GM18951 (cell line): ENCODE data around the gene TAF4.
"Not testable (repeated sequence)": the region's sequence is repeated elsewhere in the genome, so short reads cannot be mapped to it uniquely, and the experiment has no call there.

ENCODE experiments used
- POLR2A ChIP-seq: IDR thresholded peaks from 4 replicates; pipeline ENCODE4 v1.6.1; 2011; ENCODE audit warnings: mild to moderate bottlenecking; ENCODE audit not compliant: insufficient read length, insufficient read depth; ENCODE audit errors: extremely low read depth
- in situ Hi-C: fragments of 300-500 bp; cut with MboI; formaldehyde crosslinking; loops from one replicate; pipeline ENCODE4 v1.12.0; 2022; ENCODE audit warnings: low sequenced_read_pairs, mixed read lengths, inconsistent platforms; ENCODE audit not compliant: unreplicated experiment

The TAF4 gene

GRCh38 chr20:61982951-61983315, 82.7 kb downstream of the TAF4 start:
- TF ChIP-seq POLR2A, result no peak
- in situ Hi-C loops, result no loop called here

GRCh38 chr20:61982191-61982950, 83.3 kb downstream of the TAF4 start:
- TF ChIP-seq POLR2A, result no peak
- in situ Hi-C loops, result no loop called here

GRCh38 chr20:61981691-61982090, 84.0 kb downstream of the TAF4 start:
- in situ Hi-C loops, result not testable (repeated sequence)

- in situ Hi-C loops, result no loop called here
- TF ChIP-seq POLR2A, result no peak
These were observed 84.8 kb downstream of the TAF4 start for GRCh38 chr20:61980647-61981583.

- in situ Hi-C loops, result no loop called here
- TF ChIP-seq POLR2A, result no peak
These were observed 85.7 kb downstream of the TAF4 start for GRCh38 chr20:61979701-61980635.

GRCh38 chr20:61979090-61979489, 86.6 kb downstream of the TAF4 start:
- in situ Hi-C loops, result no loop called here

GRCh38 chr20:61978491-61978890, 87.2 kb downstream of the TAF4 start:
- TF ChIP-seq POLR2A, result no peak
- in situ Hi-C loops, result no loop called here

More at GRCh38 chr20:61979090-61979489, 86.6 kb downstream of the TAF4 start:
- no peak for TF ChIP-seq POLR2A

GRCh38 chr20:61977419-61977786, 88.3 kb downstream of the TAF4 start:
- in situ Hi-C loops, result no loop called here
- no peak for TF ChIP-seq POLR2A

- in situ Hi-C loops, result no loop called here
- TF ChIP-seq POLR2A, result no peak
These were observed 88.8 kb downstream of the TAF4 start for GRCh38 chr20:61976644-61977418.

- in situ Hi-C loops, result no loop called here
- no peak for TF ChIP-seq POLR2A
These were observed 89.4 kb downstream of the TAF4 start for GRCh38 chr20:61976263-61976643.

GRCh38 chr20:61975407-61976129, 90.1 kb downstream of the TAF4 start:
- in situ Hi-C loops, result no loop called here
- no peak for TF ChIP-seq POLR2A

- in situ Hi-C loops, result no loop called here
- no peak for TF ChIP-seq POLR2A
These were observed 91.4 kb downstream of the TAF4 start for GRCh38 chr20:61974357-61974665.
